ENCODE results near the gene DAPK1.

The DAPK1 gene

DNA sequence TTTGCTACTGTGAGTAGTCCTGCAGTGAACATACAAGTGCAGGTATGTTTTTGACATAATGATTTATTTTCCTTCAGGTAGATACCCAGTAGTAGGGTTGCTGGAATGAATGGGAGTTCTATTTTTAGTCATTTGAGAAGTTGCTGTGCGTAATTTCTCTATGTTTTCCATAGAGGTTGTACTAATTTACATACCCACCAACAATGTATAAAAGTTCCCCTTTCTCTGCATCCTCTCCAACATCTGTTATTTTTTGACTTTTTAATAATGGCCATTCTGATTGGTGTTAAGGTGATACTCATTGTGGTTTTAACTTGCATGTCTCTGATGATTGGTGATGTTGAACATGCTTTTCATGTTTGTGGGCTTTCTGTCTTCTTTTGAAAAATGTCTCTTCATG, 163.6 kb downstream of the DAPK1 start:
- no peaks in the 10 kb centered on the region for H3K36me3 ChIP-seq (ENCODE audit: low read depth)
- TF ChIP-seq, protein P1, sequence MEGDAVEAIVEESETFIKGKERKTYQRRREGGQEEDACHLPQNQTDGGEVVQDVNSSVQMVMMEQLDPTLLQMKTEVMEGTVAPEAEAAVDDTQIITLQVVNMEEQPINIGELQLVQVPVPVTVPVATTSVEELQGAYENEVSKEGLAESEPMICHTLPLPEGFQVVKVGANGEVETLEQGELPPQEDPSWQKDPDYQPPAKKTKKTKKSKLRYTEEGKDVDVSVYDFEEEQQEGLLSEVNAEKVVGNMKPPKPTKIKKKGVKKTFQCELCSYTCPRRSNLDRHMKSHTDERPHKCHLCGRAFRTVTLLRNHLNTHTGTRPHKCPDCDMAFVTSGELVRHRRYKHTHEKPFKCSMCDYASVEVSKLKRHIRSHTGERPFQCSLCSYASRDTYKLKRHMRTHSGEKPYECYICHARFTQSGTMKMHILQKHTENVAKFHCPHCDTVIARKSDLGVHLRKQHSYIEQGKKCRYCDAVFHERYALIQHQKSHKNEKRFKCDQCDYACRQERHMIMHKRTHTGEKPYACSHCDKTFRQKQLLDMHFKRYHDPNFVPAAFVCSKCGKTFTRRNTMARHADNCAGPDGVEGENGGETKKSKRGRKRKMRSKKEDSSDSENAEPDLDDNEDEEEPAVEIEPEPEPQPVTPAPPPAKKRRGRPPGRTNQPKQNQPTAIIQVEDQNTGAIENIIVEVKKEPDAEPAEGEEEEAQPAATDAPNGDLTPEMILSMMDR (IDR thresholded peaks at IDR 0.05; ENCODE audit: poor library complexity, severe bottlenecking) = no peak
- no peaks in the 10 kb centered on the region for H3K4me1 ChIP-seq (ENCODE audit: insufficient read depth, poor library complexity, severe bottlenecking)
- DNase-seq (ENCODE audit: low spot score) = no peak
- no peaks in the 10 kb centered on the region for H3K27me3 ChIP-seq (ENCODE audit: insufficient read depth, poor library complexity, severe bottlenecking)
- H3K27ac ChIP-seq (ENCODE audit: poor library complexity, severe bottlenecking) = no peak overlapping the region
- no peak for ATAC-seq (ENCODE audit: low read depth)
- no peaks in the 10 kb centered on the region for H3K9me3 ChIP-seq (ENCODE audit: severe bottlenecking)
- no peak overlapping the region for H3K4me3 ChIP-seq (ENCODE audit: severe bottlenecking)

DNA sequence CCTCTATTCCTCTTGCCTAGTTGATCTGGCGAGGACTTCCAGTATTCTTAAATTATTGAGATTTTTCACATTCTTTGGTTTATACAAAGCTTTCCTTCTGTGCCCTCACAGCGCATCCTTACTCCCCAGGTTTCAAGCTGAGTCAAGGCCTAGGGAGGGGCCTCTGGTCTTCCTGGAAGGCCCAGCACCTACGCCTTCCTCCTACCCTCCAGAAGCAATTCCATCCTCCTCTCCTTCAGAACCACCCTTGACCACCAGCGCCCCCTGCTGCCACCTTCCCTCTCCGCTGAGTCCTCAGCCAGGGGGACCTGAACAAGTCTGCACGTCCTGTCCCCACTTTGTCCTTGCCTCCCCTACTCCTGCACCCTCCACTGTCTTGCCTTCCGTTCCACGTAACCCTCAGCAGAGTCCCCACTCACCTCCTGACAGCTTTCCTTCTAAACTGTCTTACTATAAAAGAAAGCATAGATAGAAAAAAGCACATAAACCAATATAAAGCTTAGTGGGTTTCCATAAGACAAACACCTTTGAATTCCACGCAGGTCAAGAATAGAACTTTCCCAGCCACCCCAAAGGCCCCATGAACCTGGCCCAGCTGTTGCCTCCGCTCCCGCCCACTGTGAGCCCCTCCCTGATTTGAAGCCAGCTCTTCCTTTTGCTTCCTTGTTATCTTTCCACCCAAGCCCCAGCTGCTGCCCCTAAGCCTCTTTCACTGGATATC, 165.3 kb downstream of the DAPK1 start:
- Histone ChIP-seq H3K27ac (ENCODE audit: poor library complexity, severe bottlenecking) (no peak overlapping the region), H3K27me3 (ENCODE audit: insufficient read depth, poor library complexity, severe bottlenecking) (no peaks in the 10 kb centered on the region), H3K4me3 (ENCODE audit: severe bottlenecking) (no peak overlapping the region), H3K9me3 (ENCODE audit: severe bottlenecking) (peaks cover 4% of the 10 kb centered on the region), H3K4me1 (ENCODE audit: insufficient read depth, poor library complexity, severe bottlenecking) (no peaks in the 10 kb centered on the region), H3K36me3 (ENCODE audit: low read depth) (no peaks in the 10 kb centered on the region)
- DNase-seq (ENCODE audit: low spot score) (no peak), ATAC-seq (ENCODE audit: low read depth) (peak; percentile 91)
- TF ChIP-seq, protein P1 (IDR thresholded peaks at IDR 0.05; ENCODE audit: poor library complexity, severe bottlenecking) = peak; percentile 85

DNA sequence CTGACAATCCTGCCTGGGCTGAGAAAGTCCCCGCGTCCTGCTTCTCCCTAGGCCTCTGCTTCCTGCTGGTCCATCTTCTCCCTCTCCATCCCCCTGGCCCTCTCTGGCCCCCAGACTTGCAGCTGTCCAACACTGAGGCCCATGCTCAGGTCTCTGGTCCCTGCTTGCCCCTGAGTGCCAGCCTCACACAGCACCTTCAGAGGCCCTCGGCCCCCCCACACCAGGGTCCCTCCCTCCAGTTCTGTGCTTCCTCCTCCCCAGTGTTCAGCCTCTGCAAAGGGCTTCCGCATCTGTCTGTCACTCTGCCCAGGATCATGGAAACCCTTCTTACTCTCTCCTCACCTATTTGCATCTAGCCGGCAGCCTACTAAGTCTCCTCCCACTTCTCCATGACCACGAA, 165.9 kb downstream of the DAPK1 start:
- Histone ChIP-seq H3K36me3 (ENCODE audit: low read depth) (no peaks in the 10 kb centered on the region), H3K27me3 (ENCODE audit: insufficient read depth, poor library complexity, severe bottlenecking) (no peaks in the 10 kb centered on the region), H3K4me3 (ENCODE audit: severe bottlenecking) (no peak overlapping the region), H3K9me3 (ENCODE audit: severe bottlenecking) (peaks cover 4% of the 10 kb centered on the region), H3K27ac (ENCODE audit: poor library complexity, severe bottlenecking) (no peak overlapping the region), H3K4me1 (ENCODE audit: insufficient read depth, poor library complexity, severe bottlenecking) (no peaks in the 10 kb centered on the region)
- DNase-seq (ENCODE audit: low spot score) (no peak), ATAC-seq (ENCODE audit: low read depth) (no peak)
- TF ChIP-seq, protein P1 (IDR thresholded peaks at IDR 0.05; ENCODE audit: poor library complexity, severe bottlenecking) = no peak

DNA sequence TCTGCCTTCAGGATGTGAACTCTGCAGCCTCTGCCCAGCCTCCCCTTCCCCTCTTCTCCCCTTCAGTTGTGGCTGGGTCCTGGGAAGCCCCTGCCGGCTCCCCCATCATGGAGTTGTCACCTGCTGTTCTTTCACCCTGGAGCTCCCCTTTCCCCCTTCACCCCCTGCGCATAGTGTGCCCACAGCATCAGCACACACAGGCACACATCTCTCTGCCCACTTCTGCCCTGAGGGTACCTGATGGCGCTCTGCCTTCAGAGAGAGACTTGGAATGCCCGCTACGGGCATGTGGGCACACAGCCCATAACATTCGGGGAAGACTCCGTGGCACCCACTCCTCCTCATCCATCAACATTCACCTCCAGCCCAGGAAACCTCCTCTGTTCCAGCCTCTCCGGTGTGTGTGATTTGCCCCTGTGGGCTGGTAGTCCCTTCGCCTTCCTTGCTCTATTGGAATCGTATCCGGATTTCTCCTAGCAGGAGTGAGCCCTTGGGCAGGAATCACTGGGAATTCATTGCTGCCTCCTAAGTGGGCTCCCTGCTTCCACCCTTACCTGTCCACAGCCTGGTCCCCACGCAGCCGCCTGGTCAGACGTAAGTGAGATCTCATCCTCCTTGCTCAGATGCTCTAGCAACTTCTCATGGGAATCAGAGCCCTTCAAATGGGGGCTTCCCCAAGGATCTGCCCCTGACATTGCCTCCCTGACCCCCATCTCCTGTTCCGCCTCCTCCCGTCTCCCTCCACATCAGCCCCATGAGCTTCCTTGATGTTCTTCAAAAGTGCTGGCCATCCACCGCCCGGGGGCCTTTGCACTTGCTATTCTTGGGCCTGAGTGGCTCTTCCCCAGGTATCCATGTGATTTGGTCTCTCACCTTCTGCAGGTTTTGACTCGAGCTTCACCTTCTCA, 166.7 kb downstream of the DAPK1 start:
- Histone ChIP-seq H3K27me3 (ENCODE audit: insufficient read depth, poor library complexity, severe bottlenecking) (no peaks in the 10 kb centered on the region), H3K27ac (ENCODE audit: poor library complexity, severe bottlenecking) (no peak overlapping the region), H3K4me3 (ENCODE audit: severe bottlenecking) (no peak overlapping the region), H3K9me3 (ENCODE audit: severe bottlenecking) (peaks cover 4% of the 10 kb centered on the region), H3K36me3 (ENCODE audit: low read depth) (no peaks in the 10 kb centered on the region), H3K4me1 (ENCODE audit: insufficient read depth, poor library complexity, severe bottlenecking) (no peaks in the 10 kb centered on the region)
- TF ChIP-seq, protein P1 (IDR thresholded peaks at IDR 0.05; ENCODE audit: poor library complexity, severe bottlenecking) = no peak
- ATAC-seq (ENCODE audit: low read depth) (no peak), DNase-seq (ENCODE audit: low spot score) (no peak)

Measured in RWPE2 (cell line).